GM10847 (cell line): ENCODE data around the gene ADA.

Experiments used
- POLR2A ChIP-seq: IDR thresholded peaks from 2 replicates; pipeline ENCODE4 v1.6.1; 2011; ENCODE audit not compliant: insufficient read length; ENCODE audit errors: extremely low read depth

Gene ADA

DNA sequence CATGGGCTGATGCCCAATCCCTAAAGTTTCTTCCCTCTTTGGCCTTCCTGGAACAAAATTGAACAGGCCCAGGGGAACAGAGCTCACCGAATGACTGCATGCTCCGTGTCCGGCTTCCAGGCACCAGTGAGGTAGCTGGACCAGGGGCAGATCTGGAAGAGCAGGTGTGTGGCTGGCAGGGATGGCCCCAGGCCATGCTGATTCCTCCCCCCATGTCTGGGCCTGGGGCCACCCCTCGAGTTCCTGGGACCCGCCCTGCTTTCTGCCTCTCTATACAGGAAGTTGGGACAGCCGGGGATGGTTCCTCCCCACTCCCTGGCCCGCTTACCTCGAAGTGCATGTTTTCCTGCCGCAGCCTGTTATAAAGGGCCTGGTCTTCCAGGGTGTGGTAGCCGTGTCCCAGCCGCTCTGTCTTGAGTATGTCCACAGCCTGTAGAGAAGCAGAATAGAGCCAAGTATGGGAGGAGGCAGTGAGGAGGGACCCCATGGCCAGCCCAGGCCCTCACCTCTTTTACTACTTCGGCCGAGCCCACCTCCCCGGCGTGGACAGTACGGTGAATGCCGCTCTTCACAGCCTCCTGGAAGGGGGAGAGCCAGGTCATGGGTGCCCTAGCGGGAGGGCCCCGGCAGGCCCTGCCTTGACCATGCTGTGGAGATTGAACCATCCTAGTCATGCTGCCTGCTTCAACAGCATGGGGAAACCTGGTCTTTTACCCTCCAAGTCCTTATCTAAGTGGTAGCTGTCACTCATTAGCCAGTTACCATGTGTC lies 28.8 kb downstream of the ADA start:
- no peak for TF ChIP-seq POLR2A

- no peak for TF ChIP-seq POLR2A
These were observed 29.6 kb downstream of the ADA start for GRCh38 chr20:44621939-44622338.

GRCh38 chr20:44621325-44621724 lies 30.2 kb downstream of the ADA start:
- no peak for TF ChIP-seq POLR2A

DNA sequence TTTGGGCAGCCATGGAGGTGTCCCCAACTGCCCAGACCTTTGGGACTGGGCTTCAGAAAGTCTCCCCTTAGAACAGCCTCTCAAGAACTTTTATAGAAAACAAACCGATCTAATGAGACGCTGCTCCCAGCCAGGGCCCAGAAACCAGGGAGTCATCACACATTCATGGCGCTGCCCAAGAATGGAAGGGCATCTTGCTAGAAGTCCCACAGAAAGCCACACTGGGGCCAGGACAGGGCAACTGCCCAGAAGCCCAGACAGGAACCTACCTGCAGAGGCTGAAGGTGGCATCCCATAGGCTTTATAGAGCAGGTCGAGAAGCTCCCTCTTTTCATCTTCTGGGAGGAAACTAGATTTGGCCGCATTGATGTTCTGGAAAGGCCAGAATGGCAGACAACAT lies 31.5 kb downstream of the ADA start:
- no peak for TF ChIP-seq POLR2A

DNA sequence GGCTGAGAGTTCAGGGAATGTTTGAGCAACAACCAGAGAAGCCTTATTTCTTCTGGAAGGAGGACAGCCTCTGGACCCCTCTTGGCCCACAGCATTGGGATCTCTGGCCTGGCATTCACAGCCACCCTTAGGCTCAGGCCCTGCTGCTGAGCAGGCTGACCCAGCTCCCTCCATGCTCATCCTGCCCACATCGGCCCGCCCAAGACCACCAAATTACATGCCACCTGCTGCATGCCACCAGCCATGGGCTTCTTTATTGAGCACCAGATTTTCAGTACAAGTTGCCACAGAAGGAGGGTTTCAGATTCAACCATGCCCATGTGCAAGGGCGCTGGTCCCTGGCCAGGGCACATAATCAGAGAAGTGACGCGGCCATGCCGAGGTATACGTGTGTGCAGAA lies 32.2 kb downstream of the ADA start:
- TF ChIP-seq POLR2A: no peak

- TF ChIP-seq POLR2A: no peak
These were observed 33.2 kb downstream of the ADA start for GRCh38 chr20:44618318-44618731.

DNA sequence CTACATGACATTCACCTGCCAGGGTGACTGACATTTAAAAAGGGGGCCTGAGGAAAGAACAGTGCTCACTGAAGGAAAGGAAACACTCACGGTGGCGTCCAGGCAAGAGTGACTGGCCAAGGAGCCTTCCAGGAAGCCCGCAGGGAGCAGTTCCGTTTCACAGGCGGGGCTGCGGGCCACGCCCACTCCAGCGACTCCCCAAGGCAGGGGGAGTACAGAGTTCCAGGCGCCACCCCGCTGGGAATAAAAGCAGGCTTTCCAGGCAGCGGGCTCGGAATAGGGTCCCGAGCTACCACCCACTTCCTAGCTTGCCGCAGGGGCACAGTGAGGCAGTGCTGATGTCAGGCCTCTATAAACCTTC lies 34.9 kb downstream of the ADA start:
- no peak for TF ChIP-seq POLR2A

DNA sequence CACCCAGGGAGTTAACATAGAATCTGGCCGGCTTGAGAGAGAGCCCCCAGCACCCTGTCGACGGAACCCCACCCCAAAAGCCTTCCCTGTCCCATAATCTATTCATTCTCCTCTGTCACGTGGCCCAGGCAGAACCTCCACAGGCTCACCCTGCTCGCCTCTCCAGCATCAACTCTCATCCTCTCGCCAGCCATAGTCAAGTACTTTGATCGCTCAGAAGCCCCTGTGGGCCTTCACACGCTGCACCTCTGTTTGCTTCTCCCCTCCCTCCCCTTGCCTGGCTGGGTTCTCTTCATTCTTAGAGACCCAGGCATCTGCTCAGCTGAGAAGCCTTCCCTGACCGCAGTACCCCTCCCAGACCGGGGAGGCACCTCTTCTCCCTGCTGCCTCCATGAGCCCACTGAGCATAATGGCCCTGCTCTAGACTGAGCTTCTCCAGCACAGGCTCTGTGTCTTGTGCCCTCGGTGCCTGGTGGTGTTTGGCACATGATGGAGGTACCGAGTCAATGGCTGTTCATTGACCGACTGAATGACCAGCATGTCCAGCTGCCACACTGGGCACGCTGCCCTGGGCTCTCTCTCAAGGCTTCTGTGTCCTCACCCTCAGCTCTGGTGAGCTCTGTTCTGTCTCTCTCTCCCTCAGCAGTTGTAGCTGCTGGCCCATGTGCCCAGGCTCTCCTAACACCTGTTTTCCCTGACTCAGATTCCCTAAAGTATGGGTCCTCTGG lies 35.5 kb downstream of the ADA start:
- no peak for TF ChIP-seq POLR2A

DNA sequence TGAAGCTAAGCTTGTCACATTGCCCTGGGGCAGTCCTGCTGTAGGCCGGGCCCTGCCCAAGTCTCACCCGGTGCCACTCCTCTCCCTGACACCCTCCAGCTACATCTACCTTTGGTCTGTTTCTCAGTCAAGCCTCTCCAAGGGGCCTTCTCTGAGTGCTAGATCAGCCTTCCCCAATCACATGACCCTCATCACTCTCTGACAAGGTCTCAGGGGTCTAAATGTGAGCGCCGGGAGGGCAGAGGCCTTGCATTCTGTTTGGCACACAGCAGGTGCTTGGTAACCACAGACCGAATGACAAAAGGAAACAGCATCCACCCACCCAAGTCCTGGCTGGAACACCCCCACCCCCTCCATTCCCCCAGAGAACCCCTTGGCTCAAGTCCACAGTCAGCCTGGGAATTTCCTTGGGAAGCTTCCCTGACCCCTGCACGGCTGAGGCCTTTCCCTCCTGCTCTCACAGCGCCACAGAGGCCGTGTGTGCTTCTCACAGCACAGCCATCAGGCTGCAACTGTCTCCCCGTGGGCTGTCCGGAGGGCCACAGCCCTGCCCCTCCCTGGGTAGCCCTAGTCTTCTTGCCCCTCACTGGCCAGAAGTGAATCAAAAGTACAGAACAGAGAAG lies 36.2 kb downstream of the ADA start:
- TF ChIP-seq POLR2A: no peak

DNA sequence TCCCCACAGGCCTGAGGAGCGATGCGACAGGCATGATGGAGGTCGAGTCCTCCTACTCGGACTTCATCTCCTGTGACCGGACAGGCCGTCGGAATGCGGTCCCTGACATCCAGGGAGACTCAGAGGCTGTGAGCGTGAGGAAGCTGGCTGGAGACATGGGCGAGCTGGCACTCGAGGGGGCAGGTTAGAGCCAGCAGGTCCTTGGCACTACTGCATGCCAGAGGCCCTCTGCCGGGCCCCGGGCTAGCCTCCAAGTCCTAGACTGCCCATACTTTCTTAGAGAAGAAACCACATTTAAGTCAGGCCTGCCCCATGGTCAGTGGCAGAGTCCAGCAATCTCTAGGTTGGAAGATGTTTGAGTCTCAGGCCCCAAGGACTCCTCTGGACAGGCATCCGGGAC lies 37.0 kb downstream of the ADA start:
- no peak for TF ChIP-seq POLR2A

- TF ChIP-seq POLR2A: no peak
These were observed 37.9 kb downstream of the ADA start for GRCh38 chr20:44613575-44613974.

- no peak for TF ChIP-seq POLR2A
These were observed 41.1 kb downstream of the ADA start for GRCh38 chr20:44610313-44610962.

- TF ChIP-seq POLR2A: peak; percentile 7
These were observed 41.8 kb downstream of the ADA start for GRCh38 chr20:44609516-44610312.

- no peak for TF ChIP-seq POLR2A
These were observed 42.4 kb downstream of the ADA start for GRCh38 chr20:44609006-44609515.
